ENCODE results near the gene NEU2. TPM values are rescaled to one million over a fixed set of nuclear protein-coding genes. Genes with fewer than 3 reads are reported as not detected.
A peak's percentile ranks its signal among the peaks of the same experiment; 100 is the strongest.

Gene NEU2
- total and polyA plus RNA-seq, 2 of the 13 experiments (the other 11 are each of a cell fraction or from before 2014, with no cell fraction given), result not detected

GRCh38 chr2:233063269-233063975 lies 30.9 kb downstream of the NEU2 start (continued):
- peak; percentile 57 for TF ChIP-seq POGK (CRISPR knock-in tag; conservative IDR thresholded peaks at IDR 0.05)
- TF ChIP-seq KAT8 (CRISPR knock-in tag; IDR thresholded peaks at IDR 0.05), result peak; percentile 83
- TF ChIP-seq HOXA7 (CRISPR knock-in tag; IDR thresholded peaks at IDR 0.05), result no peak
- TF ChIP-seq ATF7-NPFF (CRISPR knock-in tag; IDR thresholded peaks at IDR 0.05; ENCODE audit: low read depth), result peak; percentile 73
- peak; percentile 96 for TF ChIP-seq ZNF772 (CRISPR knock-in tag; IDR thresholded peaks at IDR 0.05)
- no peak for TF ChIP-seq TOE1 (CRISPR knock-in tag; IDR thresholded peaks at IDR 0.05)
- no peak for TF ChIP-seq GRHL1 (CRISPR knock-in tag; conservative IDR thresholded peaks at IDR 0.05)
- TF ChIP-seq SKI (IDR thresholded peaks at IDR 0.05; ENCODE audit: partially characterized antibody), result peak; percentile 93
- TF ChIP-seq XRCC5 (optimal IDR thresholded peaks at IDR 0.05; ENCODE audit: low read length), result peak; percentile 80
- no peak for TF ChIP-seq ISX (CRISPR knock-in tag; conservative IDR thresholded peaks at IDR 0.05)
- no peak for TF ChIP-seq SATB2 (CRISPR knock-in tag; IDR thresholded peaks at IDR 0.05)
- no peak for TF ChIP-seq ZNF124 (CRISPR knock-in tag; IDR thresholded peaks at IDR 0.05)
- TF ChIP-seq KLF12 (CRISPR knock-in tag; IDR thresholded peaks at IDR 0.05; ENCODE audit: borderline replicate concordance), result no peak
- TF ChIP-seq POLR2AphosphoS2 (IDR thresholded peaks at IDR 0.05; ENCODE audit: low read depth, low read length), result no peak
- peak; percentile 67 for TF ChIP-seq MIER2 (CRISPR knock-in tag; IDR thresholded peaks at IDR 0.05)
- TF ChIP-seq ZNF331 (CRISPR knock-in tag; IDR thresholded peaks at IDR 0.05), result peak; percentile 94
- no peak; the same call in 1 of the 2 replicates for TF ChIP-seq ZNF17 (CRISPR knock-in tag; IDR thresholded peaks at IDR 0.05)
- TF ChIP-seq PHF20 (CRISPR knock-in tag; IDR thresholded peaks at IDR 0.05), result no peak; the same call in 1 of the 2 replicates
- TF ChIP-seq SIN3B (IDR thresholded peaks at IDR 0.05; ENCODE audit: low read length), result no peak
- TF ChIP-seq ZNF460 (CRISPR knock-in tag; IDR thresholded peaks at IDR 0.05; ENCODE audit: borderline replicate concordance), result peak; percentile 66; the same call in 1 of the 2 replicates
- TF ChIP-seq RORA (CRISPR knock-in tag; IDR thresholded peaks at IDR 0.05), result no peak
- TF ChIP-seq ZNF710 (CRISPR knock-in tag; IDR thresholded peaks at IDR 0.05; ENCODE audit: borderline replicate concordance), result 0 out of 2 replicates have a peak, but pooled peaks have one; percentile 56
- no peak for TF ChIP-seq DNMT1 (CRISPR knock-in tag; IDR thresholded peaks at IDR 0.05)
- TF ChIP-seq ZNF644 (CRISPR knock-in tag; IDR thresholded peaks at IDR 0.05; ENCODE audit: low read depth), result peak; percentile 71; the same call in 1 of the 2 replicates
- peak; percentile 95 for TF ChIP-seq ZNF18 (CRISPR knock-in tag; IDR thresholded peaks at IDR 0.05; ENCODE audit: insufficient replicate concordance)

All from HepG2 (cell line).